Activated CD8-positive, alpha-beta memory T cell treated with anti-CD3 and anti-CD28 coated beads for 24 hours (primary cell): ENCODE data around the gene TIPIN.
A peak's percentile ranks its signal among the peaks of the same experiment; 100 is the strongest.
"Not testable (repeated sequence)": the region's sequence is repeated elsewhere in the genome, so short reads cannot be mapped to it uniquely, and the experiment has no call there.

Experiments used
- DNase-seq: peaks from one replicate; pipeline ENCODE4 v3.0.0-alpha.2; 2020

TIPIN gene

GRCh38 chr15:66356359-66357236 lies at the start of gene TIPIN:
Gene TIPIN (minus strand): TSS chr15:66356685. CDS start chr15:66352947, 3,738 bp downstream.
- DNase-seq: peak; percentile 97

- DNase-seq: no peak
These were observed 49.1 kb upstream of the TIPIN start for GRCh38 chr15:66405615-66406014.

- DNase-seq: no peak
These were observed 48.5 kb upstream of the TIPIN start for GRCh38 chr15:66405007-66405406.

GRCh38 chr15:66404532-66404931 lies 48.0 kb upstream of the TIPIN start:
- no peak for DNase-seq

- DNase-seq: no peak
These were observed 47.6 kb upstream of the TIPIN start for GRCh38 chr15:66404122-66404521.

- no peak for DNase-seq
These were observed 46.8 kb upstream of the TIPIN start for GRCh38 chr15:66403323-66403722.

GRCh38 chr15:66402761-66403284 lies 46.3 kb upstream of the TIPIN start:
- DNase-seq: no peak

GRCh38 chr15:66401130-66402021 lies 44.9 kb upstream of the TIPIN start:
- no peak for DNase-seq

- no peak for DNase-seq
These were observed 43.9 kb upstream of the TIPIN start for GRCh38 chr15:66400351-66400774.

GRCh38 chr15:66399276-66399675 lies 42.8 kb upstream of the TIPIN start:
- no peak for DNase-seq

- DNase-seq: no peak
These were observed 38.4 kb upstream of the TIPIN start for GRCh38 chr15:66394915-66395314.

GRCh38 chr15:66394472-66394871 lies 38.0 kb upstream of the TIPIN start:
- no peak for DNase-seq

GRCh38 chr15:66393037-66393436 lies 36.6 kb upstream of the TIPIN start:
- DNase-seq: not testable (repeated sequence)

GRCh38 chr15:66390678-66391077 lies 34.2 kb upstream of the TIPIN start:
- DNase-seq: no peak

GRCh38 chr15:66389859-66390381 lies 33.4 kb upstream of the TIPIN start:
- DNase-seq: no peak

GRCh38 chr15:66389098-66389858 lies 32.8 kb upstream of the TIPIN start:
- no peak for DNase-seq

- DNase-seq: no peak
These were observed 32.1 kb upstream of the TIPIN start for GRCh38 chr15:66388576-66388975.

- DNase-seq: no peak
These were observed 31.5 kb upstream of the TIPIN start for GRCh38 chr15:66388043-66388363.

GRCh38 chr15:66387163-66388042 lies 30.9 kb upstream of the TIPIN start:
- peak; percentile 90 for DNase-seq

- peak; percentile 99 for DNase-seq
These were observed 30.0 kb upstream of the TIPIN start, which contains the start of gene MAP2K1 for GRCh38 chr15:66386204-66387123. Gene MAP2K1 (plus strand): TSS chr15:66386912. CDS start chr15:66387348, 436 bp downstream.
